Spleen (tissue), 11 donors: ENCODE measurements around the gene SLC27A2. TPM values are rescaled to one million over a fixed set of nuclear protein-coding genes. Genes with fewer than 3 reads are reported as not detected.

Source experiments
- DNase-seq: peaks from one replicate; pipeline ENCODE4 v3.0.0-alpha.2; 2020
- H3K27ac ChIP-seq, 8 donors: fragments of 200-600 bp; sonication (generic) in 7 of 8; 1 replicate in 4 of 8; 2 replicates in 4 of 8; pipeline versions ENCODE4 v1.5.0 to v1.8.0; 2016 to 2021; ENCODE audit warnings: inconsistent platforms in 4 of 8, mild to moderate bottlenecking in 4 of 8, moderate library complexity in 1 of 8
- H3K27me3 ChIP-seq, 7 donors: fragments of 200-600 bp; sonication (generic) in 6 of 7; replicated peaks in 1 of 7; 1 replicate in 4 of 7; 2 replicates in 3 of 7; pipeline versions ENCODE4 v1.5.0 to v1.8.0; 2016 to 2021; ENCODE audit warnings: inconsistent platforms in 3 of 7, mild to moderate bottlenecking in 1 of 7
- H3K36me3 ChIP-seq, 6 donors: fragments of 200-600 bp; sonication (generic) in 5 of 6; 1 replicate in 4 of 6; 2 replicates in 2 of 6; pipeline versions ENCODE4 v1.5.0 to v1.8.0; 2016 to 2021; ENCODE audit warnings: inconsistent platforms in 2 of 6
- H3K4me1 ChIP-seq, 6 donors: fragments of 200-600 bp; sonication (generic) in 5 of 6; 1 replicate in 3 of 6; 2 replicates in 3 of 6; pipeline versions ENCODE4 v1.5.0 to v1.8.0; 2016 to 2021; ENCODE audit warnings: inconsistent platforms in 3 of 6
- H3K4me3 ChIP-seq, 8 donors: fragments of 200-600 bp; sonication (generic) in 7 of 8; 1 replicate in 4 of 8; 2 replicates in 4 of 8; pipeline versions ENCODE4 v1.5.0 to v1.8.0; 2016 to 2021; ENCODE audit warnings: inconsistent platforms in 4 of 8, mild to moderate bottlenecking in 4 of 8, moderate library complexity in 2 of 8
- H3K9me3 ChIP-seq, 8 donors: fragments of 200-600 bp; sonication (generic) in 7 of 8; 1 replicate in 4 of 8; 2 replicates in 4 of 8; pipeline versions ENCODE4 v1.5.0 to v1.8.0; 2016 to 2021; ENCODE audit warnings: inconsistent platforms in 4 of 8
- POLR2A ChIP-seq, 3 donors: fragments of 450-650 bp; IDR thresholded peaks; one replicate each; pipeline ENCODE4 v1.5.1; 2017; ENCODE audit warnings: antibody characterized with exemption in 3 of 3, mild to moderate bottlenecking in 1 of 3
- POLR2AphosphoS5 ChIP-seq, 3 donors: sonication (generic); formaldehyde crosslinking; IDR thresholded peaks; one replicate each; pipeline ENCODE4 v1.5.1; 2017; ENCODE audit warnings: antibody characterized with exemption in 3 of 3
- WGBS, 5 donors: extraction: QIAGEN DNeasy Blood & Tissue Kit in 3 of 5; methylation state at CpG; one replicate each; pipeline versions ENCODE4 v1.1.5 to v1.1.7; 2013 to 2018; 5-methylcytosine and 5-hydroxymethylcytosine counted together
- intact Hi-C: fragments of 100-400 bp; cut with DNase I; formaldehyde crosslinking; loops from one replicate; pipeline ENCODE4 v1.15.0; 2023; ENCODE audit warnings: low total_unique reads
- polyA plus RNA-seq, 3 donors: library from polyadenylated mRNA; stranded (reverse); fragments of 200-250 nt; gene quantifications; one replicate each; pipeline ENCODE4 v1.2.1, GENCODE V29; 2013
- total RNA-seq, 7 donors: library from RNA; depleted of rRNA in 3 of 7; stranded (reverse); fragments of >200 nt in 3 of 7; fragmentation: NEBNext Ultra II Directional in 4 of 7; extraction: Animal tissue kit (Norgen Biotek cat#: 25700) in 4 of 7; gene quantifications; one replicate each; pipeline versions ENCODE4 v1.1.0 to v1.2.1, GENCODE V29; 2016 to 2021
- TF ChIP-seq, protein P1 (sequence below), 11 experiments: fragments of 200-600 bp in 7 of 11; fragments of 450-650 bp in 4 of 11; sonication (generic) in 4 of 11; IDR thresholded peaks in 8 of 11; conservative IDR thresholded peaks in 3 of 11; 1 replicate in 7 of 11; 2 replicates in 4 of 11; pipeline versions ENCODE4 v1.4.0 to v1.8.0; 2016 to 2021; ENCODE audit warnings: antibody characterized with exemption in 11 of 11, inconsistent platforms in 4 of 11, mild to moderate bottlenecking in 1 of 11
- donor health status: healthy with polysubstance abuse.
- donor health status: DM: no; HTN: no; CAD: no; lungs with moderate emphysema.
- donor health status: DM: no; HTN: no; CAD: no.
- donor health status: Bipolar disorder and iron deficiency.
- donor health status: healthy.
- donor health status: DM: no; HTN: no; CAD: no.
- donor health status: DM: yes; HTN: yes; CAD: no.

Gene SLC27A2
- total and polyA plus RNA-seq, 10 donors, result 0.15 to 1.3 (median 0.39) TPM; not detected in 1

DNA sequence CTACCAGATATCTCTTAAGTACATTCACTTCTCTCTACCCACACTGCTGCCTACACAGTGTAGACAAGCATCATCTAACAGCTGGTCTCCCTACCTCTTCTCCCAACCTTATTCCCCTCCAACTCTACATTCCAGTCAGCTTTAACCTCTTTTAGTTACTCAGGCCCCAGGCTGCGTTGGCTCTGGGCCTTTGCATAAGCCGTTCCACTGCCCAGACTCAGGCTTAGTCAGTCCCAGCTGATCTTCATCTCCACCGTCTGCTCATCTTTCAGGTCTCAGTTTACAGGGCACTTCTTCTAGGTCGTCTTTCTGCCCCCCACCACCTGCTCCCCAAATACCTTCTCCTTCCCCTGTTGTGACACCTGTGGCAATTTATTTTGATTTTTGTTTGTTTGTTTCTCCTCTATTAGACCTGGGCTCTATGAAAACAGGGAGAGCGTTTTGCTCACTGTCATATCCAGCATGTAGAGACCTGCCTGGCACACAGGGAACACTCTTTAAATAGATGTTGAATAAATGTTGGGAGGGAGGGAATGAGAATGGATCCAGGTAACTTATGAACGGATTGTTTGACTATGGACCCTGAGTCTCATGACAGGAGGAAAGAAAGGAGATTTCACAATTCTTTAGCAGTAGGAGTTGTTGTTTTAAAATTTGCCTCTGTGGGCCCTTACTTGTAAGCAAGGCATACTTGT lies 11.1 kb downstream of the SLC27A2 start:
- DNase-seq, result no peak
- H3K36me3 ChIP-seq, result peaks cover 0 to 4% (median 0%) of the 10 kb centered on the region in 6 donors
- intact Hi-C loops, result no loop called here
- H3K4me1 ChIP-seq, result peaks cover 0 to 9% (median 0%) of the 10 kb centered on the region in 6 donors
- H3K27me3 ChIP-seq, result no peaks in the 10 kb centered on the region
- H3K9me3 ChIP-seq, result no peaks in the 10 kb centered on the region
- TF ChIP-seq, protein P1, sequence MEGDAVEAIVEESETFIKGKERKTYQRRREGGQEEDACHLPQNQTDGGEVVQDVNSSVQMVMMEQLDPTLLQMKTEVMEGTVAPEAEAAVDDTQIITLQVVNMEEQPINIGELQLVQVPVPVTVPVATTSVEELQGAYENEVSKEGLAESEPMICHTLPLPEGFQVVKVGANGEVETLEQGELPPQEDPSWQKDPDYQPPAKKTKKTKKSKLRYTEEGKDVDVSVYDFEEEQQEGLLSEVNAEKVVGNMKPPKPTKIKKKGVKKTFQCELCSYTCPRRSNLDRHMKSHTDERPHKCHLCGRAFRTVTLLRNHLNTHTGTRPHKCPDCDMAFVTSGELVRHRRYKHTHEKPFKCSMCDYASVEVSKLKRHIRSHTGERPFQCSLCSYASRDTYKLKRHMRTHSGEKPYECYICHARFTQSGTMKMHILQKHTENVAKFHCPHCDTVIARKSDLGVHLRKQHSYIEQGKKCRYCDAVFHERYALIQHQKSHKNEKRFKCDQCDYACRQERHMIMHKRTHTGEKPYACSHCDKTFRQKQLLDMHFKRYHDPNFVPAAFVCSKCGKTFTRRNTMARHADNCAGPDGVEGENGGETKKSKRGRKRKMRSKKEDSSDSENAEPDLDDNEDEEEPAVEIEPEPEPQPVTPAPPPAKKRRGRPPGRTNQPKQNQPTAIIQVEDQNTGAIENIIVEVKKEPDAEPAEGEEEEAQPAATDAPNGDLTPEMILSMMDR (IDR thresholded peaks at IDR 0.05 in 8 of 11, conservative IDR thresholded peaks at IDR 0.05 in 3 of 11), result no peak
- TF ChIP-seq POLR2AphosphoS5 (IDR thresholded peaks at IDR 0.05), result no peak
- TF ChIP-seq POLR2A (IDR thresholded peaks at IDR 0.05), result no peak
- H3K27ac ChIP-seq, result no peak overlapping the region
- no peak overlapping the region for H3K4me3 ChIP-seq
- 82 to 91% (median 86%) methylated on average over 6 of the region's 6 CpGs for WGBS, 5 donors

DNA sequence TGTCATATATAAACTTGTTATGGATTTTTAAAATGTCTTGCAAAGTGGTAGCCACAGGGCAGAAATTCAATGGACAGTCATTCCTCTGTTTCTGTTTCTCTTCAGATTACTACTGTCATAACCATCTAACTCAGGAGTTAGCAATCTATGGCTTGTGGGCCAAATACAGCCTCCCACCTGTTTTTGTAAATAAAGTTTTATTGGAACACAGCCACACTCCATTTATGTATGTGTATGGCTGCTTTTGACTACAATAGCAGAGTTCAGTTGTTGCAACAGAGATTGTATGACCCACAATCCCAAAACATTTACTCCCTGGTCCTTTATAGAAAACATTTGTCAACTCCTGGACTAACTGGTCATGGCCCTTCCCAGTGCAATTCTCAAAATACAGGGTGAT lies 20.0 kb downstream of the SLC27A2 start:
- Histone ChIP-seq H3K27me3 (no peaks in the 10 kb centered on the region), H3K4me1 (no peaks in the 10 kb centered on the region), H3K4me3 (no peak overlapping the region), H3K36me3 (peaks cover 0 to 22% (median 0%) of the 10 kb centered on the region in 6 donors), H3K9me3 (no peaks in the 10 kb centered on the region), H3K27ac (no peak overlapping the region)
- intact Hi-C loops, result no loop called here
- TF ChIP-seq POLR2A (IDR thresholded peaks at IDR 0.05) (no peak), POLR2AphosphoS5 (IDR thresholded peaks at IDR 0.05) (no peak)
- TF ChIP-seq, protein P1 (IDR thresholded peaks at IDR 0.05 in 8 of 11, conservative IDR thresholded peaks at IDR 0.05 in 3 of 11), result no peak
- no peak for DNase-seq

DNA sequence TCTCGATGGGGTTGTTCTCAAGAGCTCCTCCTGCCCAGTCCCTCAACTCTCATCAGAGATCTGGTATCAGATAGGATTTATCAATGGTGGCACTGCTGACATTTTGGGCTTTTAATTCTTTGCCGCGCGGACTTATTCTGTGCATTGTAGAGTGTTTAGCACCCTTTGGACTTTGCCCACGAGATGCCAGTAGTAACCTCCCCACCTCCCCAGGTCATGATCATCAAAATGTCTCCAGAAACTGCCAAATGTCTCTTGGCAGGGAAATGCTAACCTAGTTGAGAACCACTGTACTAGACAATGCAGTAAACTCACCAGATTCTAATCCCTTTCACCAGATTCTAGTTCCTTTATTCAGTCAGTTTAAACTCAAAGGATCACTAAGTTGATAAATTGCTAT lies 24.0 kb downstream of the SLC27A2 start:
- Histone ChIP-seq H3K27me3 (no peaks in the 10 kb centered on the region), H3K4me3 (no peak overlapping the region), H3K9me3 (peaks cover 0 to 3% (median 0%) of the 10 kb centered on the region in 8 donors), H3K4me1 (no peaks in the 10 kb centered on the region), H3K36me3 (peaks cover 0 to 29% (median 0%) of the 10 kb centered on the region in 6 donors), H3K27ac (no peak overlapping the region)
- TF ChIP-seq, protein P1 (IDR thresholded peaks at IDR 0.05 in 8 of 11, conservative IDR thresholded peaks at IDR 0.05 in 3 of 11), result no peak
- TF ChIP-seq POLR2A (IDR thresholded peaks at IDR 0.05) (no peak), POLR2AphosphoS5 (IDR thresholded peaks at IDR 0.05) (no peak)
- intact Hi-C loops, result no loop called here
- WGBS, 5 donors, result 85 to 97% (median 87%) methylated on average over 5 of the region's 5 CpGs
- DNase-seq, result no peak

DNA sequence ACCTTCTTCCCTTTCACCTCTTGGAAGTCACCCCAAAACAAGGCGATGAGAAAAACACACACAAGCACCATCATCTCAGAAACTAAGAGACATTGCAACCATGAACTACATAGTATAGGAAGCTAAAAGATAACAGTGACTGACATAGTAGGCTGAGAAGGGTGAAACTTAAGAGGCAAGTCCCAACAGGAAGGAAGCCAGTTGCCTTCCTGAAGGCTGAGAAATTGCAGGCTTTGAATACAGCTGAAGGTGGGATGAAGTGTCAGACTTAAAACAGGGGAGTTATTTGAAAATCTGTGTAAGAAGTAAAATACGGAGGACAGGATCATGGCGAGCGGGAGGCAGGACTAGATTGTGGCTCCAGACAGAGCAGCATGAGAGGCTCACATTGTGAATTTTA lies 27.8 kb downstream of the SLC27A2 start:
- 78 to 95% (median 82%) methylated on average over 4 of the region's 4 CpGs for WGBS, 5 donors
- TF ChIP-seq POLR2A (IDR thresholded peaks at IDR 0.05) (no peak), POLR2AphosphoS5 (IDR thresholded peaks at IDR 0.05) (no peak)
- TF ChIP-seq, protein P1 (IDR thresholded peaks at IDR 0.05 in 8 of 11, conservative IDR thresholded peaks at IDR 0.05 in 3 of 11), result no peak
- H3K9me3 ChIP-seq, result peaks cover 0 to 22% (median 18%) of the 10 kb centered on the region in 8 donors
- no peaks in the 10 kb centered on the region for H3K27me3 ChIP-seq
- no peak overlapping the region for H3K27ac ChIP-seq
- H3K36me3 ChIP-seq, result peaks cover 0 to 23% (median 0%) of the 10 kb centered on the region in 6 donors
- H3K4me1 ChIP-seq, result no peaks in the 10 kb centered on the region
- no peak for DNase-seq
- intact Hi-C loops, result no loop called here
- H3K4me3 ChIP-seq, result no peak overlapping the region
